ENCODE data around the gene PDGFRA.

PDGFRA gene

GRCh38 chr4:54265366-54265765, 36.3 kb downstream of the PDGFRA start:
- DNase-seq, result no peak

- DNase-seq, result no peak
These were observed 39.1 kb downstream of the PDGFRA start for GRCh38 chr4:54268151-54268550.

GRCh38 chr4:54271464-54271863, 42.4 kb downstream of the PDGFRA start:
- DNase-seq, result no peak

- no peak for DNase-seq
These were observed 43.0 kb downstream of the PDGFRA start for GRCh38 chr4:54272051-54272450.

- no peak for DNase-seq
These were observed 45.2 kb downstream of the PDGFRA start for GRCh38 chr4:54274264-54274663.

- no peak for DNase-seq
These were observed 45.9 kb downstream of the PDGFRA start for GRCh38 chr4:54274795-54275665.

GRCh38 chr4:54276641-54277430, 47.7 kb downstream of the PDGFRA start:
- DNase-seq, result no peak

- DNase-seq, result no peak
These were observed 48.6 kb downstream of the PDGFRA start for GRCh38 chr4:54277691-54278090.

- no peak for DNase-seq
These were observed 49.1 kb downstream of the PDGFRA start for GRCh38 chr4:54278216-54278615.

GRCh38 chr4:54281054-54281766, 52.1 kb downstream of the PDGFRA start:
- DNase-seq, result no peak

GRCh38 chr4:54282837-54283236, 53.7 kb downstream of the PDGFRA start:
- DNase-seq, result no peak

- DNase-seq, result no peak
These were observed 60.2 kb downstream of the PDGFRA start for GRCh38 chr4:54289316-54289715.

- no peak for DNase-seq
These were observed 61.9 kb downstream of the PDGFRA start for GRCh38 chr4:54290980-54291379.

GRCh38 chr4:54296548-54297203, 67.6 kb downstream of the PDGFRA start:
- DNase-seq, result no peak

GRCh38 chr4:54308110-54308509, 79.0 kb downstream of the PDGFRA start:
- no peak for DNase-seq

GRCh38 chr4:54315561-54316538, 86.8 kb downstream of the PDGFRA start:
- DNase-seq, result peak; percentile 4

GRCh38 chr4:54317690-54318089, 88.6 kb downstream of the PDGFRA start:
- DNase-seq, result no peak

GRCh38 chr4:54318904-54319303, 89.8 kb downstream of the PDGFRA start:
- DNase-seq, result no peak

- no peak for DNase-seq
These were observed 92.0 kb downstream of the PDGFRA start for GRCh38 chr4:54320826-54321685.

- peak; percentile 23 for DNase-seq
These were observed 93.8 kb downstream of the PDGFRA start for GRCh38 chr4:54322818-54323417.
